Lower leg skin (tissue), 4 donors: ENCODE measurements around the gene CCDC81. TPM values are rescaled to one million over a fixed set of nuclear protein-coding genes. Genes with fewer than 3 reads are reported as not detected.

Experiments used
- DNase-seq, 2 donors: peaks; one replicate each; pipeline ENCODE4 v3.0.0-alpha.2; 2019; ENCODE audit warnings: low spot score in 2 of 2
- H3K4me3 ChIP-seq: fragments of 200-600 bp; sonication (generic); 2 replicates; pipeline ENCODE4 v1.5.1; 2017; ENCODE audit warnings: mild to moderate bottlenecking, low read depth; ENCODE audit not compliant: poor library complexity, severe bottlenecking
- CTCF ChIP-seq, 3 donors: fragments of 450-650 bp; IDR thresholded peaks; one replicate each; pipeline ENCODE4 v1.5.1; 2016; ENCODE audit warnings: antibody characterized with exemption in 3 of 3, mild to moderate bottlenecking in 3 of 3, moderate library complexity in 2 of 3
- POLR2A ChIP-seq, 2 donors: fragments of 450-650 bp; IDR thresholded peaks; one replicate each; pipeline ENCODE4 v1.6.1; 2016 to 2017; ENCODE audit warnings: antibody characterized with exemption in 2 of 2, mild to moderate bottlenecking in 1 of 2, moderate library complexity in 1 of 2
- WGBS, 2 donors: methylation state at CpG; one replicate each; pipeline ENCODE4 v1.1.5; 2018; 5-methylcytosine and 5-hydroxymethylcytosine counted together
- intact Hi-C: fragments of 100-400 bp; cut with DNase I; formaldehyde crosslinking; loops from one replicate; pipeline ENCODE4 v1.15.0; 2023; ENCODE audit warnings: low total_unique reads
- total RNA-seq, 4 donors: library from RNA; depleted of rRNA; stranded (reverse); fragments of >200 nt; gene quantifications; one replicate each; pipeline ENCODE4 v1.1.0, GENCODE V29; 2016

CCDC81 gene
- total RNA-seq, 4 donors from 2014 or later = 0.76 to 2.7 (median 1.6) TPM; not detected in 1

GRCh38 chr11:86463120-86463519 is 88.4 kb downstream of the CCDC81 start:
- no peak overlapping the region for H3K4me3 ChIP-seq
- no peak for TF ChIP-seq POLR2A (IDR thresholded peaks at IDR 0.05)
- TF ChIP-seq CTCF (IDR thresholded peaks at IDR 0.05) = no peak
- DNase-seq = peak in 1 of 2 donors; percentile 76
- WGBS, 2 donors = 74 to 85% methylated on average over 7 of the region's 7 CpGs
- intact Hi-C loops = no loop called here

- TF ChIP-seq CTCF (IDR thresholded peaks at IDR 0.05) (no peak), POLR2A (IDR thresholded peaks at IDR 0.05) (no peak)
- no peak for DNase-seq
- 88 to 90% methylated on average over 5 of the region's 5 CpGs for WGBS, 2 donors
- intact Hi-C loops = no loop called here
- H3K4me3 ChIP-seq = no peak overlapping the region
These were observed 89.3 kb downstream of the CCDC81 start for GRCh38 chr11:86463955-86464354.

GRCh38 chr11:86464509-86465221 is 90.0 kb downstream of the CCDC81 start:
- intact Hi-C loops = no loop called here
- 89 to 95% methylated on average over 5 of the region's 5 CpGs for WGBS, 2 donors

GRCh38 chr11:86468169-86468568 is 93.5 kb downstream of the CCDC81 start:
- intact Hi-C loops = no loop called here
- 98 to 100% methylated on average over 1 of the region's 1 CpG for WGBS, 2 donors

More at GRCh38 chr11:86464509-86465221, 90.0 kb downstream of the CCDC81 start:
- no peak for DNase-seq
- no peak for TF ChIP-seq CTCF (IDR thresholded peaks at IDR 0.05)
- no peak for TF ChIP-seq POLR2A (IDR thresholded peaks at IDR 0.05)
- no peak overlapping the region for H3K4me3 ChIP-seq

GRCh38 chr11:86469491-86470388 is 95.1 kb downstream of the CCDC81 start:
- intact Hi-C loops = no loop called here
- 73 to 79% methylated on average over 5 of the region's 5 CpGs for WGBS, 2 donors
- no peak for DNase-seq
- H3K4me3 ChIP-seq = no peak overlapping the region
- TF ChIP-seq POLR2A (IDR thresholded peaks at IDR 0.05) (no peak), CTCF (IDR thresholded peaks at IDR 0.05) (no peak)

More at GRCh38 chr11:86468169-86468568, 93.5 kb downstream of the CCDC81 start:
- no peak for DNase-seq
- H3K4me3 ChIP-seq = no peak overlapping the region
- TF ChIP-seq CTCF (IDR thresholded peaks at IDR 0.05) = no peak
- no peak for TF ChIP-seq POLR2A (IDR thresholded peaks at IDR 0.05)

Other genes starting within 250 kb of the CCDC81 start
- gene EED, start 130.1 kb upstream of the CCDC81 start, total RNA-seq = 10 to 100 TPM; 13.7 to 18.8 (median 16.2) TPM
- 10 to 100 TPM; 14.7 to 33.2 (median 28.2) TPM for gene HIKESHI, start 72.6 kb upstream of the CCDC81 start, total RNA-seq